ENCODE measurements around the gene ARFIP1. TPM values are rescaled to one million over a fixed set of nuclear protein-coding genes. Genes with fewer than 3 reads are reported as not detected.
A peak's percentile ranks its signal among the peaks of the same experiment; 100 is the strongest.

The ARFIP1 gene
- total RNA-seq, 1 experiment from 2014 or later, result 26.7 TPM

- H3K36me3 Mint-ChIP-seq (ENCODE audit: insufficient read depth, unreplicated experiment), result no peaks in the 10 kb centered on the region
- POLR2A ChIA-PET, result interaction anchor here (0.6 kb wide), 1 partner anchor 288 kb away, joined by 3 read pairs; no protein-coding TSS in a partner anchor
- no peak overlapping the region for H3K4me3 Mint-ChIP-seq (ENCODE audit: unreplicated experiment)
- TF ChIP-seq, protein P1, sequence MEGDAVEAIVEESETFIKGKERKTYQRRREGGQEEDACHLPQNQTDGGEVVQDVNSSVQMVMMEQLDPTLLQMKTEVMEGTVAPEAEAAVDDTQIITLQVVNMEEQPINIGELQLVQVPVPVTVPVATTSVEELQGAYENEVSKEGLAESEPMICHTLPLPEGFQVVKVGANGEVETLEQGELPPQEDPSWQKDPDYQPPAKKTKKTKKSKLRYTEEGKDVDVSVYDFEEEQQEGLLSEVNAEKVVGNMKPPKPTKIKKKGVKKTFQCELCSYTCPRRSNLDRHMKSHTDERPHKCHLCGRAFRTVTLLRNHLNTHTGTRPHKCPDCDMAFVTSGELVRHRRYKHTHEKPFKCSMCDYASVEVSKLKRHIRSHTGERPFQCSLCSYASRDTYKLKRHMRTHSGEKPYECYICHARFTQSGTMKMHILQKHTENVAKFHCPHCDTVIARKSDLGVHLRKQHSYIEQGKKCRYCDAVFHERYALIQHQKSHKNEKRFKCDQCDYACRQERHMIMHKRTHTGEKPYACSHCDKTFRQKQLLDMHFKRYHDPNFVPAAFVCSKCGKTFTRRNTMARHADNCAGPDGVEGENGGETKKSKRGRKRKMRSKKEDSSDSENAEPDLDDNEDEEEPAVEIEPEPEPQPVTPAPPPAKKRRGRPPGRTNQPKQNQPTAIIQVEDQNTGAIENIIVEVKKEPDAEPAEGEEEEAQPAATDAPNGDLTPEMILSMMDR (IDR thresholded peaks at IDR 0.05; ENCODE audit: unreplicated experiment), result no peak
- BruUV-seq (replicated peaks), result no TSS peak
- H3K9me3 Mint-ChIP-seq (ENCODE audit: unreplicated experiment), result no peaks in the 10 kb centered on the region
- no peak for DNase-seq (ENCODE audit: unreplicated experiment)
- intact Hi-C loops (cut with micrococcal nuclease), result no loop called here
- H3K27ac Mint-ChIP-seq (ENCODE audit: low read depth, unreplicated experiment), result no peak overlapping the region
- H3K4me1 Mint-ChIP-seq (ENCODE audit: insufficient read depth, unreplicated experiment), result peaks cover 5% of the 10 kb centered on the region
- CTCF ChIA-PET, result no interaction called here
- H3K27me3 Mint-ChIP-seq (ENCODE audit: insufficient read depth, unreplicated experiment), result peaks cover 2% of the 10 kb centered on the region
Measured at GRCh38 chr4:152771741-152772533, 7.8 kb upstream of the ARFIP1 start.

- Mint-ChIP-seq H3K9me3 (ENCODE audit: unreplicated experiment) (no peaks in the 10 kb centered on the region), H3K27ac (ENCODE audit: low read depth, unreplicated experiment) (no peak overlapping the region), H3K36me3 (ENCODE audit: insufficient read depth, unreplicated experiment) (no peaks in the 10 kb centered on the region), H3K27me3 (ENCODE audit: insufficient read depth, unreplicated experiment) (peaks cover 13% of the 10 kb centered on the region), H3K4me1 (ENCODE audit: insufficient read depth, unreplicated experiment) (peaks cover 5% of the 10 kb centered on the region), H3K4me3 (ENCODE audit: unreplicated experiment) (no peak overlapping the region)
- TF ChIP-seq, protein P1 (IDR thresholded peaks at IDR 0.05; ENCODE audit: unreplicated experiment), result no peak
- ChIA-PET CTCF (no interaction called here), POLR2A (interaction anchor here (0.6 kb wide), 1 partner anchor 12 kb away, joined by 3 read pairs; no protein-coding TSS in a partner anchor)
- DNase-seq (ENCODE audit: unreplicated experiment), result no peak
- BruUV-seq (replicated peaks), result no TSS peak
- intact Hi-C loops (cut with micrococcal nuclease), result no loop called here
Measured at GRCh38 chr4:152773339-152773738, 6.4 kb upstream of the ARFIP1 start.

- TF ChIP-seq, protein P1 (IDR thresholded peaks at IDR 0.05; ENCODE audit: unreplicated experiment), result no peak
- H3K9me3 Mint-ChIP-seq (ENCODE audit: unreplicated experiment), result no peaks in the 10 kb centered on the region
- ChIA-PET CTCF (no interaction called here), POLR2A (no interaction called here)
- H3K4me1 Mint-ChIP-seq (ENCODE audit: insufficient read depth, unreplicated experiment), result peaks cover 10% of the 10 kb centered on the region
- no peak overlapping the region for H3K27ac Mint-ChIP-seq (ENCODE audit: low read depth, unreplicated experiment)
- BruUV-seq (replicated peaks), result no TSS peak
- no peak for DNase-seq (ENCODE audit: unreplicated experiment)
- intact Hi-C loops (cut with micrococcal nuclease), result no loop called here
- no peak overlapping the region for H3K4me3 Mint-ChIP-seq (ENCODE audit: unreplicated experiment)
- peaks cover 13% of the 10 kb centered on the region for H3K27me3 Mint-ChIP-seq (ENCODE audit: insufficient read depth, unreplicated experiment)
- H3K36me3 Mint-ChIP-seq (ENCODE audit: insufficient read depth, unreplicated experiment), result no peaks in the 10 kb centered on the region
Measured at GRCh38 chr4:152773953-152774352, 5.8 kb upstream of the ARFIP1 start.

GRCh38 chr4:152776352-152776751, 3.4 kb upstream of the ARFIP1 start:
- Mint-ChIP-seq H3K4me1 (ENCODE audit: insufficient read depth, unreplicated experiment) (peaks cover 10% of the 10 kb centered on the region), H3K27me3 (ENCODE audit: insufficient read depth, unreplicated experiment) (peaks cover 13% of the 10 kb centered on the region), H3K27ac (ENCODE audit: low read depth, unreplicated experiment) (no peak overlapping the region), H3K4me3 (ENCODE audit: unreplicated experiment) (no peak overlapping the region), H3K9me3 (ENCODE audit: unreplicated experiment) (no peaks in the 10 kb centered on the region), H3K36me3 (ENCODE audit: insufficient read depth, unreplicated experiment) (no peaks in the 10 kb centered on the region)
- DNase-seq (ENCODE audit: unreplicated experiment), result peak; percentile 36
- no TSS peak for BruUV-seq (replicated peaks)
- ChIA-PET CTCF (no interaction called here), POLR2A (interaction anchor here (0.6 kb wide), 1 partner anchor 47 kb away, joined by 3 read pairs; no protein-coding TSS in a partner anchor)
- TF ChIP-seq, protein P1 (IDR thresholded peaks at IDR 0.05; ENCODE audit: unreplicated experiment), result no peak
- intact Hi-C loops (cut with micrococcal nuclease), result no loop called here
